ENCODE data around the gene POLR2M. TPM values are rescaled to one million over a fixed set of nuclear protein-coding genes. Genes with fewer than 3 reads are reported as not detected.

POLR2M gene
- total RNA-seq, 1 donor: 416 TPM

GRCh38 chr15:57763176-57763964 is 56.9 kb downstream of the POLR2M start:
- Histone ChIP-seq H4K20me1 (ENCODE audit: insufficient read depth, low read length) (no peaks in the 10 kb centered on the region), H3K9me3 (ENCODE audit: low read depth, low read length) (no peaks in the 10 kb centered on the region), H3K4me1 (ENCODE audit: insufficient read depth, low read length) (no peaks in the 10 kb centered on the region), H3K4me2 (ENCODE audit: insufficient read depth, low read length) (no peak overlapping the region), H2AFZ (ENCODE audit: low read length) (no peak overlapping the region), H3K4me3 (ENCODE audit: insufficient read depth, low read length) (no peak overlapping the region), H3K36me3 (ENCODE audit: insufficient read depth, low read length) (no peaks in the 10 kb centered on the region), H3K27ac (ENCODE audit: low read depth, low read length) (no peak overlapping the region), H3K27me3 (ENCODE audit: insufficient read depth, low read length) (peaks cover 6% of the 10 kb centered on the region), H3K79me2 (ENCODE audit: insufficient read depth, low read length) (no peaks in the 10 kb centered on the region)
- no peak for TF ChIP-seq CTCF (IDR thresholded peaks at IDR 0.05; ENCODE audit: extremely low read depth, low read depth, low read length)
- DNase-seq (ENCODE audit: insufficient read length, low spot score, missing footprints): no peak

Other genes starting within 250 kb of the POLR2M start
- gene MYZAP, start 114.8 kb upstream of the POLR2M start, total RNA-seq: under 0.01 TPM in 1 of 2 replicates, not detected in the other